Activated CD4-positive, alpha-beta T cell treated with anti-CD3 and anti-CD28 coated beads, Interleukin-2, amount 10 ng/mL, durations not matched to agents 7 days and 5 days (primary cell): Measurements from ENCODE around the gene OR8K1. TPM values are rescaled to one million over a fixed set of nuclear protein-coding genes. Genes with fewer than 3 reads are reported as not detected.

Experiments
- total RNA-seq, 2 experiments: library from RNA; stranded (reverse); gene quantifications; one replicate each; pipeline ENCODE4 v1.2.3, GENCODE V29; 2021

Gene OR8K1
- total RNA-seq, 2 experiments from 2014 or later: not detected

Other genes starting within 250 kb of the OR8K1 start
- gene OR8H2, start 242.4 kb upstream of the OR8K1 start, total RNA-seq: not detected
- not detected for gene OR8H3, start 223.7 kb upstream of the OR8K1 start, total RNA-seq
- gene OR8J3, start 205.8 kb upstream of the OR8K1 start, total RNA-seq: not detected
- not detected for gene OR8K5, start 185.7 kb upstream of the OR8K1 start, total RNA-seq
- not detected for gene OR5J2, start 169.4 kb upstream of the OR8K1 start, total RNA-seq
- gene OR5T2, start 111.8 kb upstream of the OR8K1 start, total RNA-seq: not detected
- gene OR5T3, start 93.8 kb upstream of the OR8K1 start, total RNA-seq: not detected
- gene OR5T1, start 71.9 kb upstream of the OR8K1 start, total RNA-seq: not detected
- not detected for gene OR8H1, start 53.8 kb upstream of the OR8K1 start, total RNA-seq
- gene OR8K3, start 30.9 kb upstream of the OR8K1 start, total RNA-seq: not detected
- not detected for gene OR8J1, start 8.3 kb downstream of the OR8K1 start, total RNA-seq
- not detected for gene OR8U1, start 29.6 kb downstream of the OR8K1 start, total RNA-seq
- not detected for gene OR5AL1, start 66.7 kb downstream of the OR8K1 start, total RNA-seq
- not detected for gene OR5M3, start 127.3 kb downstream of the OR8K1 start, total RNA-seq
- gene OR5M8, start 145.3 kb downstream of the OR8K1 start, total RNA-seq: not detected
- not detected for gene OR5M11, start 197.2 kb downstream of the OR8K1 start, total RNA-seq
- gene OR5M10, start 231.7 kb downstream of the OR8K1 start, total RNA-seq: not detected